ENCODE measurements around the gene TCEAL4. TPM values are rescaled to one million over a fixed set of nuclear protein-coding genes. Genes with fewer than 3 reads are reported as not detected.

Gene TCEAL4
- total and polyA plus RNA-seq, 4 experiments from 2014 or later: 8.8 to 13.4 (median 10.6) TPM

DNA sequence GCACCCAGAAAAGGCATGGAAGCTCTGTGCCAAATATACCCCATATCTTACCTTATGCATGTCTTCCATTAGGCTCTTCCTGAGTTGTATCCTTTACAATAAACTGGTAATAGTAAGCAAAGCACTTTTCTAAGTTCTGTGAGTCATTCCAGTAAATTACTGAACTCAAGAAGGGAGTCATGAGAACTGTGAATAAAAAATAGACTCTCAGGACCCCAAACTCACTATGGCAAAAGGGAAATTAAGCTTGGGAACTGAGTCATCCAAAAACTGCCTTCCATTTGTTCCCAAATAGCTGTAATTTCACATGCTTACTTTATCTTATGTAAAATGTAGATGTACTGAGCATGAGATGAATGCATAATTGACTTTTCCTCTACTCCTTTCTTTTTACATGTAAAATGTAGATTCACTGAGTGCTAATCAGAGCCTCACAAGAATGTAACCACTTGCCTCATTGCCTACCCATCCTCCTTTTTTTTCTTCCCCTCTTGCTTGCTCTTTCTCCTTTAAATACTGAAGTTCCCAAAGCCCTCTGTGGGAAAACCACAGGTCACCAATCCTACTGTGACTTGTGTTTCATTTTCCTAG, 30.6 kb downstream of the TCEAL4 start:
- H3K27ac Mint-ChIP-seq: no peak overlapping the region
- H3K4me1 ChIP-seq (ENCODE audit: insufficient read depth, low read length): no peaks in the 10 kb centered on the region
- H3K27me3 Mint-ChIP-seq: no peaks in the 10 kb centered on the region
- intact Hi-C loops (cut with micrococcal nuclease): no loop called here
- H3K36me3 Mint-ChIP-seq: peaks cover 0 to 3% of the 10 kb centered on the region in 2 donors
- no peak overlapping the region for H3K4me3 ChIP-seq (ENCODE audit: low read length in 2 of 2)
- no peaks in the 10 kb centered on the region for H3K36me3 ChIP-seq (ENCODE audit: insufficient read depth, low read length)
- no peak for DNase-seq
- CTCF ChIA-PET (ENCODE audit: partially characterized antibody): no interaction called here
- no peak overlapping the region for H3K27ac ChIP-seq (ENCODE audit: low read depth, low read length)
- H3K27me3 ChIP-seq (ENCODE audit: insufficient read depth, low read length): no peaks in the 10 kb centered on the region
- POLR2A ChIA-PET (ENCODE audit: partially characterized antibody): no interaction called here
- no peaks in the 10 kb centered on the region for H3K4me1 Mint-ChIP-seq
- no peak overlapping the region for H3K4me3 Mint-ChIP-seq
- no peaks in the 10 kb centered on the region for H3K9me3 ChIP-seq (ENCODE audit: control insufficient read depth in 1 of 2, low read length in 2 of 2)
- no peaks in the 10 kb centered on the region for H3K9me3 Mint-ChIP-seq

DNA sequence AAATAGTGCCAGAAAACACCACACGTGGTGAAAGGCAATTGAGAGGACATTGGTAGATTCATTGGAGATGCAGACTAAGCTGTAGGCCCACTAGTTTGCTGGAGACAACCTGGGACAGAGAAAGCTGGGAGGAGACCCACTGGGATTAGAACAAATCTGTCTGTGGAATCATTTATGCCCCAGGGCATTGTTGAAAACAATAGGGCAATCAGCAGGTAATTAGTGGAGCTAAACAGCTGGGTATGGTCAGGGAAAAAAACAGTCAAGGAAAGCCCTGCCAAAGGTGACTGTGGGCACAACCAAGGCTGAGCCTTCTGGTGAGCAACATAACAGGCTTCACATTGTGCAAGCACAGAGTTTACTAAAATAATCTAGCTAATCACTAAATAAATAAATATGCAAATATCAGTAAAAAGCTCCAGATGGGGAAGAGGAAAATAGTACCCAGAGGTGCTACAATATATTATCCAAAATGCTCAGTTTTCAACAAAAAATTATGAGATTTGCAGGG, 31.4 kb downstream of the TCEAL4 start:
- Mint-ChIP-seq H3K9me3 (no peaks in the 10 kb centered on the region), H3K4me3 (no peak overlapping the region), H3K27me3 (no peaks in the 10 kb centered on the region), H3K36me3 (peaks cover 0 to 3% of the 10 kb centered on the region in 2 donors), H3K27ac (no peak overlapping the region), H3K4me1 (no peaks in the 10 kb centered on the region)
- Histone ChIP-seq H3K27ac (ENCODE audit: low read depth, low read length) (no peak overlapping the region), H3K4me3 (ENCODE audit: low read length in 2 of 2) (no peak overlapping the region), H3K27me3 (ENCODE audit: insufficient read depth, low read length) (no peaks in the 10 kb centered on the region), H3K9me3 (ENCODE audit: control insufficient read depth in 1 of 2, low read length in 2 of 2) (no peaks in the 10 kb centered on the region), H3K4me1 (ENCODE audit: insufficient read depth, low read length) (no peaks in the 10 kb centered on the region), H3K36me3 (ENCODE audit: insufficient read depth, low read length) (no peaks in the 10 kb centered on the region)
- ChIA-PET CTCF (ENCODE audit: partially characterized antibody) (no interaction called here), POLR2A (ENCODE audit: partially characterized antibody) (no interaction called here)
- no peak for DNase-seq
- intact Hi-C loops (cut with micrococcal nuclease): no loop called here

DNA sequence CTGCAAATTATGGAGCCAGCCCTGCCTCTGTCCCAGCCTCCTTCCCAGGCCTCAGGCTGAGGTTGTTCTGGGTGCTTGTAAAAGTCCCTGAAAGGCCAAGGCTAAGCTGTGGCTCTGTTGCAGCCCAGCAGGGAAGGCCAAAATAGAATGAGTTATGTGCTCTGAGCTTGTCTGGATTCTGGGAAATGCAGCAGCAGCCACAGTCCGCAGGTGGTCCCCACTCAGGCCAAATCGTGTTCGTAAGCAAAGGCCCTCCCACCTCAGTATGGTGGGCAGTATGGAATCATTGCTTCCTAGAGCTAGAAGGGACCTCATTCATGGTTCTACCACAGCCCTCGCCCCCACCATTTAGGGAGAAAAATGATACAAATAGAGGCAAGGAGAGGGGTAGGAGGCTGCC, 38.8 kb downstream of the TCEAL4 start:
- intact Hi-C loops (cut with micrococcal nuclease): no loop called here
- Histone ChIP-seq H3K4me1 (ENCODE audit: insufficient read depth, low read length) (peaks cover 6% of the 10 kb centered on the region), H3K36me3 (ENCODE audit: insufficient read depth, low read length) (no peaks in the 10 kb centered on the region), H3K4me3 (ENCODE audit: low read length in 2 of 2) (no peak overlapping the region), H3K9me3 (ENCODE audit: control insufficient read depth in 1 of 2, low read length in 2 of 2) (no peaks in the 10 kb centered on the region), H3K27ac (ENCODE audit: low read depth, low read length) (no peak overlapping the region), H3K27me3 (ENCODE audit: insufficient read depth, low read length) (no peaks in the 10 kb centered on the region)
- POLR2A ChIA-PET (ENCODE audit: partially characterized antibody): no interaction called here
- Mint-ChIP-seq H3K27ac (no peak overlapping the region), H3K4me1 (peaks cover 4 to 8% (median 7%) of the 10 kb centered on the region in 4 donors), H3K9me3 (no peaks in the 10 kb centered on the region), H3K27me3 (no peaks in the 10 kb centered on the region), H3K4me3 (no peak overlapping the region), H3K36me3 (no peaks in the 10 kb centered on the region)
- DNase-seq: no peak
- CTCF ChIA-PET (ENCODE audit: partially characterized antibody): no interaction called here

DNA sequence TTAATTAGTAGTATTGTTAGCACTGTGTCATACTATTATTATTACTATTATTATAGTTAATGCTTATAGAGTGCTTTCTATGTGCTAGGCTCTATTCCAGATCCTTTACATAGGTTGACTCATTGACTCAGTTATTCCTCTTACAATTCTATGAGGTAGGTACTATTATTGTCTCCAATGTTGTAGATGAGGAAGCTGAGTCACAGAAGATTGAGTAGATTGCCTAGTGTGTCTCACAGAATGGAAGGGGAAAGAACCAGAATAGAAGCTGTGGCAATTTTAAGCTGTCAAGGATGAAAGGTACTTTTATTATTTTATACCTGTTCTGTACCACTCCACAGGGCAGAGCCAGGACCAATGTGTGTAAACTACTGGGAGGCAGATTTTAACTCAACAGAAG, 41.5 kb downstream of the TCEAL4 start:
- H3K27ac ChIP-seq (ENCODE audit: low read depth, low read length): no peak overlapping the region
- H3K4me1 ChIP-seq (ENCODE audit: insufficient read depth, low read length): peaks cover 12% of the 10 kb centered on the region
- H3K36me3 ChIP-seq (ENCODE audit: insufficient read depth, low read length): no peaks in the 10 kb centered on the region
- no peak for DNase-seq
- no peaks in the 10 kb centered on the region for H3K9me3 Mint-ChIP-seq
- POLR2A ChIA-PET (ENCODE audit: partially characterized antibody): no interaction called here
- H3K27me3 ChIP-seq (ENCODE audit: insufficient read depth, low read length): no peaks in the 10 kb centered on the region
- intact Hi-C loops (cut with micrococcal nuclease): no loop called here
- peak overlapping the region in 1 of 8 donors; percentile 30 for H3K4me3 Mint-ChIP-seq
- CTCF ChIA-PET (ENCODE audit: partially characterized antibody): no interaction called here
- peaks cover 0 to 3% of the 10 kb centered on the region in 2 donors for H3K36me3 Mint-ChIP-seq
- peaks cover 7 to 17% (median 14%) of the 10 kb centered on the region in 4 donors for H3K4me1 Mint-ChIP-seq
- H3K27me3 Mint-ChIP-seq: no peaks in the 10 kb centered on the region
- H3K4me3 ChIP-seq (ENCODE audit: low read length in 2 of 2): no peak overlapping the region
- no peaks in the 10 kb centered on the region for H3K9me3 ChIP-seq (ENCODE audit: control insufficient read depth in 1 of 2, low read length in 2 of 2)
- H3K27ac Mint-ChIP-seq: peak overlapping the region in 2 of 7 donors; percentile 37 to 44

DNA sequence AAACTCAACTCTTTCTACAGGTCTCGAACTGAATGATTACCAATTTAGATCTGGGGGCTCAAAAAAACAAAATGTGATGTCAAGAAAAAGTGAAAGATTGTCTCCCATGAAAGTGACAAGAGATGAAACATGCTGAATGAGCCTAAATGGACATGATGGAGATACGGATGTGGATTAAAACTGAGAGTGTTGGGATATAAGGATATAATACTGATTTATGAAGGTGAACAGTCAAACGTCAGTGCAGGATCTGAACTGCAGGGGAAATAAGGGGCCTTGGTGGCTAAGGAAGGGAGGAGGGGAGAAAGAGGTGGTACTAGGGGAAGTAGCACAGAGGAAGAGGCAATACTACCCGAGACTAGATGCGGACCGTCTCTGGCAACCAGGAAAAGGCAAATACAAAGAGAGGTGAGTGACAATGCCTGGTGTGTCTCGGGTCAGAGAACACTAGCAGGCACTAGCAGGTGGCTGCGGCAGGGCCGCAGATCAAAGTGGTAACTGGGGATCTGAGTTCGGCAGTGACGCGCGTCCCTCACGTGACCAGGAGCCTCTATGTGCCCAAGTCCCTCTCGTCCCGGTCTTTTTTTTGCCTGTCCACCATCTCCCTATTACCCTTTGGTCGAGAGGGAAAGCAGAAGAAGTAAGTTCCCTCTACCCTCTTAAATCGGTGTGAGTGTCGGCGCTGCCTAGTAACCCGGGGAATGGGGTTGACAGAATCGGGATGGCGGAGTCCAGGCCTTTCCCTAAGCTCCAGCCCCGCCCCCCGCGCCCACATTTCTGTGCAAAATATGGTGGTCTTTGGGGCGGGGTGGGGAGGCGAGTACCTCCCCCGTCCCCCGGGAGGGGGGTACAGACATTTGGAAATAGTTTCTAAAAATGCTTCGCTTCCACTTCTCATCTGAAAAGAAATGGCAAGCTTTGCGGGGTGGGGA, 43.3 kb downstream of the TCEAL4 start, which contains the start of gene TCEAL1:
TSS of gene TCEAL1 (plus strand) at position 590 of the 932 bp plus-strand sequence. CDS start 942 bp downstream, outside the sequence.
- H3K4me1 Mint-ChIP-seq: peaks cover 7 to 17% (median 14%) of the 10 kb centered on the region in 4 donors
- ChIA-PET POLR2A (ENCODE audit: partially characterized antibody) (interaction anchor here (1.7 kb wide), 1 partner anchor 58 kb away, joined by 6 read pairs; no protein-coding TSS in a partner anchor), CTCF (ENCODE audit: partially characterized antibody) (no interaction called here)
- peaks cover 0 to 3% of the 10 kb centered on the region in 2 donors for H3K36me3 Mint-ChIP-seq
- Histone ChIP-seq H3K4me3 (ENCODE audit: low read length in 2 of 2) (peak within 1 kb of the TSS; percentile 36 to 67), H3K36me3 (ENCODE audit: insufficient read depth, low read length) (no peaks in the 10 kb centered on the region), H3K4me1 (ENCODE audit: insufficient read depth, low read length) (peaks cover 12% of the 10 kb centered on the region), H3K9me3 (ENCODE audit: control insufficient read depth in 1 of 2, low read length in 2 of 2) (no peaks in the 10 kb centered on the region), H3K27ac (ENCODE audit: low read depth, low read length) (peak within 1 kb of the TSS; percentile 64), H3K27me3 (ENCODE audit: insufficient read depth, low read length) (no peaks in the 10 kb centered on the region)
- no peaks in the 10 kb centered on the region for H3K27me3 Mint-ChIP-seq
- peak; percentile 15 to 47 (median 25) for DNase-seq
- H3K27ac Mint-ChIP-seq: peak within 1 kb of the TSS; percentile 41 to 95 (median 86)
- intact Hi-C loops (cut with micrococcal nuclease): loop anchor here (2.0 kb wide), 2 partner anchors 20 to 58 kb away; partner anchors contain the start of gene MORF4L2
- H3K4me3 Mint-ChIP-seq: peak within 1 kb of the TSS; percentile 75 to 94 (median 84)
- H3K9me3 Mint-ChIP-seq: no peaks in the 10 kb centered on the region

DNA sequence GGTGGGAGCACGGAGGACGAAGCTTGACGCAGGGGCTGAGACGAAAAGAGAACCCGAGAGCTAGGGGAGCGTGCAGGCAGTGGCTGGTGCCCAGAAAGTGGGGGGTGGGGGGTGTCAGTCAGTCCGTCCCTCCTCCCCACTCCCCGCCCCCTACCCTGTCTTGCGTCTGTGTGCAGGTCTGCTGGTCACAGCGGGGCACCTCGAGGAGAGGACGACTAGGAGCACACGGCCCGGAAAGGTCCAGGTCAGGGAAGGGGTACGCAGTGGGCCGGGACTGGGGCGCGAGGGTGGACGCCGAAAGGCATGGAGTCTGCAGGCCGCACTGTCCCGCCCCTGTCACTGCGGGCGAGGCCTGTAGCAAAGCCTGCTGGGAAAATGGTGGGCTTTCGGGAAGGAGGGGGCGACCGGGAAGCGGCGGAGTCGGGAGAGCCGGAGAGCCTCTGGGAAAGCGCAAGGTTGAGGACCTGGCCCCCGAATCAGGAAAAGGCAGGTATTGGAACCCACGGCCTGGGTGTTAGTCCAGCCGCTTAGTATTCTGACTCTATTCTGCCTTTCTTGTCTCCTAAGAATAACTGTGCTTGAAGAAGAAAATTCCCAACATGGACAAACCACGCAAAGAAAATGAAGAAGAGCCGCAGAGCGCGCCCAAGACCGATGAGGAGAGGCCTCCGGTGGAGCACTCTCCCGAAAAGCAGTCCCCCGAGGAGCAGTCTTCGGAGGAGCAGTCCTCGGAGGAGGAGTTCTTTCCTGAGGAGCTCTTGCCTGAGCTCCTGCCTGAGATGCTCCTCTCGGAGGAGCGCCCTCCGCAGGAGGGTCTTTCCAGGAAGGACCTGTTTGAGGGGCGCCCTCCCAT, 44.2 kb downstream of the TCEAL4 start:
- Mint-ChIP-seq H3K9me3 (no peaks in the 10 kb centered on the region), H3K27me3 (no peaks in the 10 kb centered on the region), H3K4me3 (peak overlapping the region; percentile 75 to 94 (median 84)), H3K4me1 (peaks cover 7 to 17% (median 13%) of the 10 kb centered on the region in 4 donors), H3K27ac (peak overlapping the region; percentile 41 to 95 (median 86)), H3K36me3 (peaks cover 0 to 3% of the 10 kb centered on the region in 2 donors)
- Histone ChIP-seq H3K4me3 (ENCODE audit: low read length in 2 of 2) (peak overlapping the region; percentile 36 to 67), H3K9me3 (ENCODE audit: control insufficient read depth in 1 of 2, low read length in 2 of 2) (no peaks in the 10 kb centered on the region), H3K36me3 (ENCODE audit: insufficient read depth, low read length) (no peaks in the 10 kb centered on the region), H3K4me1 (ENCODE audit: insufficient read depth, low read length) (peaks cover 12% of the 10 kb centered on the region), H3K27ac (ENCODE audit: low read depth, low read length) (peak overlapping the region; percentile 64), H3K27me3 (ENCODE audit: insufficient read depth, low read length) (no peaks in the 10 kb centered on the region)
- DNase-seq: peak; percentile 6 to 34 (median 10)
- intact Hi-C loops (cut with micrococcal nuclease): loop anchor here (2.0 kb wide), 2 partner anchors 21 to 57 kb away; partner anchors contain the start of gene MORF4L2
- ChIA-PET POLR2A (ENCODE audit: partially characterized antibody) (interaction anchor here (1.7 kb wide), 1 partner anchor 57 kb away, joined by 6 read pairs; no protein-coding TSS in a partner anchor), CTCF (ENCODE audit: partially characterized antibody) (no interaction called here)
